Neural cell (in vitro differentiated cells): ENCODE data around the gene IRF9.

ENCODE experiments used
- CTCF ChIP-seq: fragments of 450-650 bp; IDR thresholded peaks from 2 replicates; pipeline ENCODE4 v1.5.1; 2014; ENCODE audit warnings: antibody characterized with exemption, mild to moderate bottlenecking, moderate library complexity; ENCODE audit not compliant: poor library complexity, severe bottlenecking
- TAF1 ChIP-seq: IDR thresholded peaks from 2 replicates; pipeline ENCODE4 v1.6.1; 2012; ENCODE audit warnings: low read depth

- TF ChIP-seq CTCF (no peak), TAF1 (no peak)
Measured at GRCh38 chr14:24138396-24139271, 22.4 kb upstream of the IRF9 start.
